Gastrocnemius medialis (tissue), 4 donors: ENCODE results near the gene CCDC192.
"Not testable (repeated sequence)": the region's sequence is repeated elsewhere in the genome, so short reads cannot be mapped to it uniquely, and the experiment has no call there.

Source experiments
- POLR2A ChIP-seq, 2 donors: fragments of 450-650 bp; IDR thresholded peaks; one replicate each; pipeline ENCODE4 v1.6.1; 2017; ENCODE audit warnings: antibody characterized with exemption in 2 of 2, mild to moderate bottlenecking in 2 of 2, moderate library complexity in 2 of 2
- TF ChIP-seq, protein P1 (sequence below), 5 experiments: fragments of 450-650 bp in 3 of 5; fragments of 200-600 bp in 2 of 5; sonication (generic) in 2 of 5; IDR thresholded peaks in 4 of 5; conservative IDR thresholded peaks in 1 of 5; 1 replicate in 4 of 5; 2 replicates in 1 of 5; pipeline ENCODE4 v1.5.1; 2016 to 2019; ENCODE audit warnings: antibody characterized with exemption in 5 of 5, mild to moderate bottlenecking in 3 of 5, moderate library complexity in 3 of 5

DNA sequence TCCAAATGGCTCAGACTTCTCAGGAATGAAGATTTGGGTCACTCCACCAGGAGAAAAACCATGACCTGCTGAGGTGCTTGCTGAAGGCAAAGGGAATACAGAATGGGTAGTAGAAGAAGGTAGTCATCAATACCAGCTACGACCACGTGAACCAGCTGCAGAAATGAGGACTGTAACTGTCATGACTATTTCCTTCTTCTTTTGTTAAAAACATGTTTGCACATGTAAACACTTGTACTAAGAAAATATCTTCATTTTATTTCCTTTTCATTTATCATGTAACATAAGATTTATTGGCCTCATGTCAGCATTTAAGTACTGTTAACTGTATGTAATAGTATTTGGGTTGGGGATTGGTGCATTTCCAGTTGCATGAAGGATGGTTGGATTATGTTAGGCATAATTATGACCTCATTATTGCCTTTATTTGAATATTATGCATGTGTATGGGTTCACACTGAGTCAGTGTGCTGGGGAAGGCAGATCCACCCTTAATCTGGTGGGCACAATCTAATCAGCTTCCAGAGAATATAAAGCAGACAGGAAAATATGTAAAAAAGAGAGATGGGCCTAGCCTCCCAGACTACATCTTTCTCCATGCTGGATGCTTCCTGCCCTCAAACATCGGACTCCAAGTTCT is 23.4 kb upstream of the CCDC192 start:
- TF ChIP-seq, protein P1, sequence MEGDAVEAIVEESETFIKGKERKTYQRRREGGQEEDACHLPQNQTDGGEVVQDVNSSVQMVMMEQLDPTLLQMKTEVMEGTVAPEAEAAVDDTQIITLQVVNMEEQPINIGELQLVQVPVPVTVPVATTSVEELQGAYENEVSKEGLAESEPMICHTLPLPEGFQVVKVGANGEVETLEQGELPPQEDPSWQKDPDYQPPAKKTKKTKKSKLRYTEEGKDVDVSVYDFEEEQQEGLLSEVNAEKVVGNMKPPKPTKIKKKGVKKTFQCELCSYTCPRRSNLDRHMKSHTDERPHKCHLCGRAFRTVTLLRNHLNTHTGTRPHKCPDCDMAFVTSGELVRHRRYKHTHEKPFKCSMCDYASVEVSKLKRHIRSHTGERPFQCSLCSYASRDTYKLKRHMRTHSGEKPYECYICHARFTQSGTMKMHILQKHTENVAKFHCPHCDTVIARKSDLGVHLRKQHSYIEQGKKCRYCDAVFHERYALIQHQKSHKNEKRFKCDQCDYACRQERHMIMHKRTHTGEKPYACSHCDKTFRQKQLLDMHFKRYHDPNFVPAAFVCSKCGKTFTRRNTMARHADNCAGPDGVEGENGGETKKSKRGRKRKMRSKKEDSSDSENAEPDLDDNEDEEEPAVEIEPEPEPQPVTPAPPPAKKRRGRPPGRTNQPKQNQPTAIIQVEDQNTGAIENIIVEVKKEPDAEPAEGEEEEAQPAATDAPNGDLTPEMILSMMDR (IDR thresholded peaks at IDR 0.05 in 4 of 5, conservative IDR thresholded peaks at IDR 0.05 in 1 of 5): not testable (repeated sequence)
- TF ChIP-seq POLR2A (IDR thresholded peaks at IDR 0.05): not testable (repeated sequence)
